GM18873 (cell line): Measurements from ENCODE around the gene PDE3A.
"Not testable (repeated sequence)": the region's sequence is repeated elsewhere in the genome, so short reads cannot be mapped to it uniquely, and the experiment has no call there.

Source experiments
- ATAC-seq: cut with Tn5 transposase; IDR thresholded peaks from one replicate; pipeline ENCODE4 v1.9.1; 2021; ENCODE audit warnings: mild to moderate bottlenecking, moderate library complexity, moderate number of reproducible peaks; ENCODE audit not compliant: unreplicated experiment, low FRiP score

Gene PDE3A

DNA sequence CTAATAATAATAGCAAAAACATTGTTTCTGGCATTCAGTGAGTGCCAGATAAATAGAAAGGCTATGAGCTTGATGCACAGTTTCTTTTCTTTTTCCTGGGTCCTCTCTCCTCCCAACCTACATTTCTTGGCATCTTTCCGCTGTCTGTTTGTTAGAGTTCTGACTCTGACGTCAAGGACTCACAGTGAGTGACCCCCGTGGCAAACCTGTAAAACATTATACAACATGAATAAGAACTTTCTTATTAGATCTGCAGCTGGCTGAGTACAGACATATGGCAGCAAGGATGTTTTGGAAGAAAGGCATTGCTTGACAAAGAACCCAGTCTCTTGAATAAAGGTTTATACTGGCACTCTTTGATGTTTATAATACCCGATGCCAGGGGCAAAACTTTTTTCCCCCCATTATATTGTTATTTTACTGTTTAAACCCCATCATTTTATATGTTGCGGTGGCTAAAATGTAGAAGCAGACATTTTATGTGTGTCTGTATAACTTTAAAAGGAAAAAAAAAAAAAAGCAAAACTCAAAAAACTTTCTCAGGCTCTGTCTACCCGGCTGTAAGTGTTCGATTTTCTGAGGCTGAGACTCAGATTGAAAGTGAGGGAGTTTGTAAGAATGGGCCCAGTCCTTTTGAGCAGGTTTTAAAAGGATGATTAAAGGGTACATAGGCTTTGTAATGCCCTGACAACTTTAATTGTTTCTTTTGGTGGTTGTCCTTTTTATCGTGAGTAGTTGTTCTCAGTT, 159.3 kb downstream of the PDE3A start:
- ATAC-seq: no peak

DNA sequence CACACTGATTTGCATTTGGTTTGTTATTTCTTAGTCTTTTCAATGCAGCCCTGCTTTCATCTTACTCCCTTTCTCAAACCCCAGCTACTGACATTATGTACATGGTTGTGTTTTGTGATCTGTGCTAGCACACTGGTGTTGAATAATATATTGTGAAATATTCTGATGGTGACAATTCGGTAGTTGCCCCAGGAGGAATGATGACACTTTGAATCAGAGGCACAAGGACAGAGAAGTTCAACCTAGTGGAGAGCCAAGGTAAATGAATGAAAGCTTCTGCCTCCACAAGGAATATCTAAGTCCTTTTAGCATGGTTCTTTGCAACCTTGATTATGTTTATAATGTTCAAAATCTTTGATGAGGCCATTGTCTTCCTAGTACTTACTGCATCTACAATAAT, 159.9 kb downstream of the PDE3A start:
- no peak for ATAC-seq

DNA sequence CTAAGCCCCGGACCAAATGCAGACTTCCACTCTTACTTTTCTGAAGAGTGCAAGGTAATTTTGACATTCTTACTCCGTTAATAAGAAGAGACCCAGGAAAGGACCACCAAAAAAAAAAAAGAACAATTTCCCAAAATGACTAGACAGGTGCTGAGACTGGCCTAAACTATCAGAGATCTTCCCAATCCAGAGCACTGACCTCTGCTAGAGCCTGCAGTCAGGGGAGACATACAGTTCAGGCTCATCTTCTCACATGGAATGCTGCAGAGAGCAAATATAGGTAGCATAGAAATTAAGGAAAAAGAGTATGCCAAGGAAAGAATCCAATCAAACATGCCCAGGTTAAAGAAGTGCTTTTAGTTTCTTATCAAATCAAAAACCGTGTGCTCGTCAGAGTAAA, 177.9 kb downstream of the PDE3A start:
- ATAC-seq: no peak

DNA sequence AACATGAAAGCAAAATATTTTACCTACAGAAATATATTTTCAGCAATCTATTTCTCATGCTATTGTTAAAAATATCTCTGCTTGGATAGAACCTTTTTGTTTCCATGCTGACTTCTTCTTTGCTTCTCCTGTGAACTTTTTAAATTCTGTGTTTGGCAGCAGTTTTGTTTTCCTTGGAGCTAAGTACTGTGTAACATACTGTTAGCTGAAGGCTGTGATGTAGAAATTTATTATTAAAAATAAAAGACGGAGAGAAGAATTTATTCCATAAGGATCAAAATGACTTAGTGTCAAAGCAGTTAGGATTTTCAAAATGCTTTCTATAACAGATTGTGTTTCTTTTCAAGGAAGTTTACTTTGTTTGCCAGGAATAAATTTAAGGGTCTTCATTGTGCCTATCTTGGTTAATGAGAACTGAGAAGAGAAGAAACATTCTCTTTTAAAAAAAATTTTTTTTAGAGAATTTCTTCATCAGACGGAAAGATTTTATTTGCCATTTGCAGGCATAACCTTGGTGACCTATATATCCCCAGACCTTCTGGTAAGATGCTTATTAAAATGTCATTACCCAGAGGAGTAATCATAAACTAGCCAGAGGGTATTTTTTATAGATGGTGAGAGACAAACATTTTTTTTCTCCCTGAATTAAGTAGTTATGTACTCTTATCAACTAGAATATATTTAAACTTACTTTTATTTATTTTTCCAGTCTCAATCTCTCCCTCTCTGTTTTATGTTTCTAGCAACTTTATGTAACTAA, 179.7 kb downstream of the PDE3A start:
- ATAC-seq: no peak

DNA sequence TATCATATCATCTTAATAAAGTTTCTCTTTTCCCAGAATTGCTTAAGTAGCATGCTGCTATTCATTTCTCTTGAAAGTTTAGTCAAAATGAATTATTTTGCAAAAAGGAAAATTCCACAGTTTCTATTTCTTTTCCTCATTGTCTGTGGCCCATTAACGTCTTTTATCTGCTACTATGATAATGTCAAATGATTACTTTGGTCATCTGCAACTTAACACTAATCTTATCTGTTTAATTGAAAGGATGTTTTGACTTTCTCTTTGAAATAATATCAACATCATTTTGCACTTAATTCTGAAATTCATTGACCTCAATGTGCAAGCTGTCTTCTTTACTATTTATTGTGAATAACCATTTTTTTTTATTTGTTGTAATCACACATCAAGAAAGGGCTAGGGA, 180.3 kb downstream of the PDE3A start:
- ATAC-seq: no peak

DNA sequence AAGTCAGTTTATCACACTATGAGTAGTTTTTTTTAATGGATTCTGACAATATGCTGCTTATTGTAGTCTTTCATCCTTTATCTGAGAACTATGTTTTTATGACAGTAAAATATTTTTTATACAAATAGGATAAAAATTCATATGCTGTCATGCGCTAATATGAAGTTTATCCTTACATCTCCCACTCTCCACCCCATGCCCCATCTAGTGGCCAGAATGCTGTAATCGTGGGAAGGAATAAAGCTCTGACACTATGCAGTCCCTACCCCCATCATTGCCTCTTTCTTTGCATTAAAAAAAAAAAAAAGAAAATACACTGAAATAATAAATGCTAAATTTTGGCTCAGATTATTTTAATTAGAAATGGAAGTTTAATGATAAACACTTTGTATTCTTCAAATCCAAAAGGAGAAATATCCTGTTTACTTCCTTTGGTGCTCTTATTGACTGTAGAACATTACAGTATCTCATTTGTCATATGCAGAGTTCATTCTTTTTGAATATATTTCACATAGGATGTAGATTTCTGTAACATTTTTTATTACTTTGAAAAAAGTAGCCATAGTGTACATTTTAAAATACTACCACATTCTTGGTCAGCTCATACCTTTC, 180.9 kb downstream of the PDE3A start:
- no peak for ATAC-seq

DNA sequence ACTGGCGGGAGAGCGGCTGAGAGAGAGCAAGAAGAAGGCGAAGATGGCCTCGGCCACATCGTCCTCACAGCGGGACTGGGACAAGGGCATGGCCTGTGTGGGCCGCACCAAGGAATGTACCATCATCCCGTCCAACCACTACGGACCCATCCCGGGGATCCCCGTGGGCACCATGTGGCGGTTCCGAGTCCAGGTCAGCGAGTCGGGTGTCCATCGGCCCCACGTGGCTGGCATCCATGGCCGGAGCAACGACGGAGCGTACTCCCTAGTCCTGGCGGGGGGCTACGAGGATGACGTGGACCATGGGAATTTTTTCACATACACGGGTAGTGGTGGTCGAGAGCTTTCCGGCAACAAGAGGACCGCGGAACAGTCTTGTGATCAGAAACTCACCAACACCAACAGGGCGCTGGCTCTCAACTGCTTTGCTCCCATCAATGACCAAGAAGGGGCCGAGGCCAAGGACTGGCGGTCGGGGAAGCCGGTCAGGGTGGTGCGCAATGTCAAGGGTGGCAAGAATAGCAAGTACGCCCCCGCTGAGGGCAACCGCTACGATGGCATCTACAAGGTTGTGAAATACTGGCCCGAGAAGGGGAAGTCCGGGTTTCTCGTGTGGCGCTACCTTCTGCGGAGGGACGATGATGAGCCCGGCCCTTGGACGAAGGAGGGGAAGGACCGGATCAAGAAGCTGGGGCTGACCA, 183.6 kb downstream of the PDE3A start:
- not testable (repeated sequence) for ATAC-seq

DNA sequence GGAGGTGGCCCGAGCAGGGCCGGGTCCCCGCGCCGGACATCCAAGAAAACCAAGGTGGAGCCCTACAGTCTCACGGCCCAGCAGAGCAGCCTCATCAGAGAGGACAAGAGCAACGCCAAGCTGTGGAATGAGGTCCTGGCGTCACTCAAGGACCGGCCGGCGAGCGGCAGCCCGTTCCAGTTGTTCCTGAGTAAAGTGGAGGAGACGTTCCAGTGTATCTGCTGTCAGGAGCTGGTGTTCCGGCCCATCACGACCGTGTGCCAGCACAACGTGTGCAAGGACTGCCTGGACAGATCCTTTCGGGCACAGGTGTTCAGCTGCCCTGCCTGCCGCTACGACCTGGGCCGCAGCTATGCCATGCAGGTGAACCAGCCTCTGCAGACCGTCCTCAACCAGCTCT, 184.2 kb downstream of the PDE3A start:
- not testable (repeated sequence) for ATAC-seq

DNA sequence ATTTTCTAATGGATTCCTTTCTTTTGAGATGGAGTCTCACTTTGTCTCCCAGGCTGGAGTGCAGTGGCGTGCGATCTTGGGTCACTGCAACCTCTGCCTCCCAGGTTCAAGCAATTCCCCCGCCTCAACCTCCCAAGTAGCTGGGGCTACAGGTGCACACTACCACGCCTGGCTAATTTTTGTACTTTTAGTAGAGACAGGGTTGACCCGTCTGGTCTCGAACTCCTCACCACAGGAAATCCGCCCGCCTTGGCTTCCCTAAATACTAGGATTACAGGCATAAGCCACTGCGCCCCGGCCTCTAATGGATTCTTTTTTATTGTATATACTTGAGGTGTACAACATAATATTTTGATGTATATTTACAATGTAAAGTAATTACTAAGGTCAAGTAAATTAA, 186.7 kb downstream of the PDE3A start:
- ATAC-seq: no peak

DNA sequence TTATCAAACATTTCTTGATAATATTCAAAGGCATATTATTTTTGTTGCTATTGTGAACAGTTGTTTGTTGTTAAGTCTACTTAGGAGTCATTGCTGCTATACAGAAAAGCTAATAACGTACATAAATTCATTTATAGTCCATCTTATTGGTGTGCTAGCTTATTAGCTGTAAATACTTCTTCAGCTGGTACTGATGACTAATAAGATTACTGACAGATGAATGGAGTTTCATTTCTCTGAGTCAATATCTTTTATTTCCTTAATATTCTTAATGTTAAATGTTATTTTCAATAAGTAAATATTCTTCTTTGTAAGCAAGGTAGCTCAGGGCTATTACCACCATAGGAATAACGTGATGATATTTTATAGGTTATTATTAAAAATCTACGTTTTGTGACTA, 187.4 kb downstream of the PDE3A start:
- no peak for ATAC-seq

DNA sequence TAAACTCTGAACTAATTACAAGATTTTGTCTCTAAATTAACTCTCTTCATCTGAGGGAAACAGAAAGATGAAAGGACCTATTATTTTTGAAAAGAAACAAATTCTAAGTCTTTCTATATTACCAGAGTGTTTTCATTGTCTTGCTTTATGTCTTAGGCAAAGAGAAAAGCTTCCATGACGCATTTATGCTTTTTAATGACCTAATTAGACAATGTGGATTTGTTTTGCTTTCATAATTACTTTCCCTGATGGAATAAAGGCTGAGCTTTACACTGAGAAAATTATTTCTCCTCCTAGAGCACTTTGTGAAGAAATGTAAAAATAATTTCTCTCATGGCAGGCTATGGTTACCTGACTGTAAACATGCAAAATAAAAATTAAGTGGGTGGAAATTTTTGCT, 188.8 kb downstream of the PDE3A start:
- no peak for ATAC-seq

DNA sequence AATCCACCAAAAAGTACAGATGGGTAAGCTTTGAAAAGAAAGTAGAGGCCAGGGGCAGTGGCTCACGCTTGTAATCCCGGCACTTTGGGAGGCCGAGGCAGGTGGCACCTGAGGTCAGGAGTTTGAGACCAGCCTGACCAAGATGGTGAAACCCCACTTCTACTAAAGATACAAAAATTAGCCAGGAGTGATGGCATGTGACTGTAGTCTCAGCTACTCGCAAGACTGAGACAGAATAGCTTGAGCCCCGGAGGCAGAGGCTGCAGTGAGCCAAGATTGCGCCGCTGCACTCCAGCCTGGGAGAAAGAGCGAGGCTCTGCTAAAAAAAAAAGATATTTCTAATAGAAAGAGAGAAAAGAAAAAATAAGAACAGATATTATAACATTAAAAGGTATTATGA, 192.6 kb downstream of the PDE3A start:
- ATAC-seq: no peak

DNA sequence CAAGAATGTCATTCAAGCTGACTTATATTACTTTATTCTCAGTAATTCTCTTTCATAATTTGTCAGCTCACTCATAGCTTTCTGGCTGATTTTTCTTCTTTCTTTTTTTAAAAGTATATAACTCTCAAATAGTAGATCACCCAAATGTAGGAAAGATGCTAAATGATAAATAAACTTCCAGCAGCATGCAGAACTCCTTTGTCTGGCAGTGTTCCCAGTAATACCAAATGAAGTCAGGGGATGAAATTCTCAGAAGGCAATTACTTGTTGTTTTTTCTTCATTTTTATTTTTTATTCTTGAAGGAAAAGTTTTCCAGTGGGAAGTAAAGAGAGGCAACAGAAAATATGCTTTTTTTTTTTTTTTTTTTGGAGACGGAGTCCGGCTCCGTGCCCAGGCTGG, 193.5 kb downstream of the PDE3A start:
- no peak for ATAC-seq

DNA sequence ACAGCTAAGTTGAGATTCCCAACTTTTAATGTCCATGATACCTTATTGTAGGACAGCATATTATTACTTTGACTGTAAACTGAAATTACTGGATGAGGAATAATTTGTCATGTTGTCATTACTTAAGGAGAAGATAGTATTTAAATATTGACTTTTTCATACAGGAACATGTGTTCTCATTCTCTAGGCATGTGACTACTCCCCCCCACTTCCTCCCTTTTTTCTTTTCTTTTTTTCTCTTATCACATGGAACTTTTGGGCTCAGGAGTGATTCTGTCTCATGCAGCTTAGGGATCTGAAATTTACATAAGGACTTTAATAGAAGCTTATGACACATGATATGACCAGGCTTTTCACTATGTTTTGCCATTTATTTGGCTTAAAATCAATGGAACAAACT, 199.1 kb downstream of the PDE3A start:
- no peak for ATAC-seq

DNA sequence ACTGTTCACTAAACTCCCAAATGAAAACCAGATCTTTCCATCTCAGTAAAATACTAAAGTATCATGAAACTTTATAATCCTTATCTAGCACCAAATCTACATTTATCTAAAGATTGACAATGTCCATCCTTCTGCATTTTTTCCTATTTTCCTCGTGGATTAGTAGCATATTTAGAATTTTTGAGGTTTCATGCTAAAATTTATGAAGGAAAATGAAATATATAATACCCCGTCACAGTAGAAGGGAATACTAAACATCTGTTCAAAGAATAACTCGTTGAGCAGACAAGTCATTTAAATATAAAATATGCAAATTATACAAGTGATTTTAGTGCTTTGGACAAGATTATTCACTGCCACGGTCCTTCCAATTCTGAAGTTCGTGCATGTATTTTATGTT, 204.1 kb downstream of the PDE3A start:
- no peak for ATAC-seq

DNA sequence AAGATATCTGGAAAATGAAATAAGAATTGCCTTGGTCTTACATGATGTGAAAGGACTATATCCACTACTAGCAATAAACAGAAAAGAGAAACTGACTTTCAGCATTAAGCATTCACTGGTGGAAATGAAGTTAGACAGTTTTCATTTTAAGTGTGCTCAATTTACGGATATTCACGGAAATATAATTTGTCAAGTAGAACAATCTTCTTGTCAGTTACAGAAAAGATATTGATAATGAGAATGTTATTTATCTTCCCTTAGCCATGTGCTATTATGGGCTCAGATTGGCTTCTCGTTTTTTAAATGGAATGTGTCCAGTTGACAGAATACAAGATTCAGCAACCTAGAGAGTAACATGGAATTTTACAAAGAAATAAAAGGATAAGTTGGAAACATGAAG, 208.2 kb downstream of the PDE3A start:
- ATAC-seq: no peak

DNA sequence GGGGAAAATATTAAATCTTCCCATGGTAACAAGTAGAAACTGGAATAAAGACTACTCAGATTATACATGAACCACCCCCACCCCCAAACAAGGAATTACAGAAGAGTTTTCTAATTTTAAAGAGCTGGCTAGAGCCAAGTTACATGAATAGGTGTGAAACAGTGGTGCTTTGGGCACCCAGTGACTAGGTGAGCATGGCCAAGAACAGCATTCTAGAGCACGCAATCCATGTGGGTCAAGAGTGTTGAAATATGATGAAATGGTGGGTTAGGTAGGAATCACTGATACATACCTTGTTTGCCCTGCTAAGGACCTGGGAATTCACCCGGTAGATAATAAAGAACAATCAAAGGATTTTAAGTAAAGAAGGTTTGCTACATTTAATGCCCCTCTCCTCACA, 208.7 kb downstream of the PDE3A start:
- ATAC-seq: no peak

DNA sequence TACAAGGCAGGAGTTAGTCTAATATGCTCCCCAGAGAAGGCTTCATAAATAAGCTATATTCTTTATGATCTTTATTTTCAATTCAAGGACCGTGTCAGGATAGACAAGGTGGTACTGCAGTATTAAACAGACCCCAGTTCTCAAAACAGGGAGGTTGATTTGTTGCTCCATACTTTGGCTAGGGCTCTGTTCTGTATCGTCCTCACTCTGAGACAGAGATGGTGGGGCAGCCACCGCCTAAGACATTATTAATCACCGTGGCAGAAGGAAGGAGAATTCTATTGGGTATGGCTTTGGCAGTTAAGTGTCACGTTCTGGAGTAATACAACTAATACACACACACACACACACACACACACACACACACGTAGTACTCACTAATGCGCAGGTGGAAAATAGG, 209.8 kb downstream of the PDE3A start:
- no peak for ATAC-seq

DNA sequence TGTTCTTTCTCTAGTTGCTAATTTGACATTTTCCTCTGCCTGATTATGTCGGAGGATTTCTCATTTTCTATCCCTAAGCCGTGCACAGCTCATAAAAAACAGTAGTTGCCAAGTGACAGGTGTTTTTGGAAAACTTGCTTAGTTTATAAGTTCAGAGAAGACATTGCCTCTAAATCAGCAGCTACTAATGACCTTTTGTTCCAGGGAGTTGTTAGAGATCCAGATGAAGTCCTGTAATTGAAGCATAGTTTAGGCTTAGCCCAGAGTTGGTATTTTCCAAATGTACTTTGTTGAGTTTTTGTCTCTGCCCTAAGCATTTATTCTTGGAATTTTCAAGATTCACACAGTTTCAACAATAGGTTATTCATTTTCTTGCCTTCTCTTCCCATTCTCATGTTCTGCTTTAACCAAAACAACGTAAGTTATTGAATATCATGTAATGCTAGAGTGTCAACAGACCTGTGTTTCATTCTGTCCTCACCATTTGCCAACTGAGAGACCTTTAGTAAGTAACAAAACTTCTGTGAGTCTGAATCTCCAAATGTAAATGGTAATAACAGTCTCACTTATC, 216.8 kb downstream of the PDE3A start:
- no peak for ATAC-seq

DNA sequence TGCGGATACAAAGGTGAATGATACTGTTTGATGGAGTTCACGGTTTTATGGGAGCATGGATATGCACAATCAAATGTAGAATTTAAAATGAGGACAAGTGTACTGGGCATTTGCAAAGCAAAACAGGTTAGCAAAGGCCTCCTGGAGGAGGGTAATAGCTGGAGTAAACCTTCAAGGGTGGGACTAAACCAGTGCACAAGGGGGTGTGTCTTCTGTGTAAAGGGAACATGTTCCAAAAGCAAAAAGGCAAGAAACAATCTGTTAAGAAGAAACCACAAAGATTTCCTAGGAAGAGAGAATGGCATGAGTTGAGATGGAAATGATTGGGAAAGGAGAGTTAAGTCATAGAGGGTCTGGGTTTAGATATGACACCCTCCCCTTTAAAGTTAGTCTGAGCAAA, 217.6 kb downstream of the PDE3A start:
- no peak for ATAC-seq

DNA sequence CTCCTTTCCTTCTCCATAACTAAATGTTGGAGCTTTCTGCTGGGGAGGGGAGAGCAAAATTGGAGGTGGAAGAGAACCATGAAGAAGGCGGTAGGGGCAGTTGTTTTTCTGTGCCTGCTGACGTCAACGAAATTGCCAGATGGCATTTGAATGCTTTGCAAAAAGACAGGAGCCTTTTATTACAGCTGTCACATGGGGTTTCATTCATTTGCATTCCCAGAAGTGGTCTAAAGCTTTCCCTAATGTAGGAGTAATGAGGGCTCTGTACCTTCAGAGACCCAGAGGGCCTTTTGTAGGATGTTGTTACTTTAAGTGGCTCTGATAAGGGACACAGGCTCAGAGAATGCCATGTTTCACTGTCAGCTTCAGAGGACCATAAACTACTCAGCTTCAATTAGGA, 219.7 kb downstream of the PDE3A start:
- no peak for ATAC-seq
